ENCODE data around the gene ADARB2.

The ADARB2 gene

DNA sequence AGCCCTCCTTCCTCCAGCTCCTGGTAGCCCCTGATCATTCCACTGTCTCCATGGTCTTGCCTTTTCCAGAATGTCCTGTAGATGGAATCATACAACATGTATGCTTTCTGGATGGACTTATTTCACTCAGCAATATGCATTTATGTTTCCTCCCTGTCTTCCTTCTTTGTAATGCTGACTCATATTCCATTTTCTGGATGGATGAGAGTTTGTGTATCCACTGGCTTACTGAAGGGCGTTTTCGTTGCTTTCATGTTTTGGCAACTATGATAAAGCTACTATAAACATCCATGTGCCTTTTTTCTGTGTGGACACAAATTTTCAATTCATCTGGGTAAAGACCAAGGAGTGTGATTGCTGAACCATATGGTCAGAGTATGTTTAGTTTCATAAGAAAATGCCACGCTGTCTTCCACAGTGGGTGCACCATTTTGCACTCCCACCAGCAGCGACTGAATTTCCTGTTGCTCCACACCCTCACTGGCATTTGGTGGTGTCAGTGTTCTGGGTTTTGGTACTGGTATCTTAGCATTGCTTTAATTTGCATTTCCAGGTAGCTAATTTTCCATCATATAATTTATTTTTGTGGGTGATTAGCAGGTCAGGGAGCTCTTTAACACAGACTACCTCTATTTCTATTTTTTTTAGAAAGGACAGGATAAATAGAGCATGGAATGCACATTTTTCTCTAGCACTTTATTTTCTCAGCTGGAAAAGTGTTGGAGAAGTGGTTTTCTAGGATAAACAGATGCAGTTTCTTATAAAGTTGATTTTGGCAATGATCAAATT lies 429.0 kb downstream of the ADARB2 start:
- Histone ChIP-seq H3K27me3 (ENCODE audit: insufficient read depth, poor library complexity, severe bottlenecking) (no peaks in the 10 kb centered on the region), H3K4me3 (replicated peaks; ENCODE audit: insufficient read depth, low read length) (no peak overlapping the region), H3K27ac (replicated peaks) (no peak overlapping the region)
- DNase-seq (ENCODE audit: low read depth in 1 of 2, low spot score in 1 of 2), result no peak
- TF ChIP-seq, protein P1, sequence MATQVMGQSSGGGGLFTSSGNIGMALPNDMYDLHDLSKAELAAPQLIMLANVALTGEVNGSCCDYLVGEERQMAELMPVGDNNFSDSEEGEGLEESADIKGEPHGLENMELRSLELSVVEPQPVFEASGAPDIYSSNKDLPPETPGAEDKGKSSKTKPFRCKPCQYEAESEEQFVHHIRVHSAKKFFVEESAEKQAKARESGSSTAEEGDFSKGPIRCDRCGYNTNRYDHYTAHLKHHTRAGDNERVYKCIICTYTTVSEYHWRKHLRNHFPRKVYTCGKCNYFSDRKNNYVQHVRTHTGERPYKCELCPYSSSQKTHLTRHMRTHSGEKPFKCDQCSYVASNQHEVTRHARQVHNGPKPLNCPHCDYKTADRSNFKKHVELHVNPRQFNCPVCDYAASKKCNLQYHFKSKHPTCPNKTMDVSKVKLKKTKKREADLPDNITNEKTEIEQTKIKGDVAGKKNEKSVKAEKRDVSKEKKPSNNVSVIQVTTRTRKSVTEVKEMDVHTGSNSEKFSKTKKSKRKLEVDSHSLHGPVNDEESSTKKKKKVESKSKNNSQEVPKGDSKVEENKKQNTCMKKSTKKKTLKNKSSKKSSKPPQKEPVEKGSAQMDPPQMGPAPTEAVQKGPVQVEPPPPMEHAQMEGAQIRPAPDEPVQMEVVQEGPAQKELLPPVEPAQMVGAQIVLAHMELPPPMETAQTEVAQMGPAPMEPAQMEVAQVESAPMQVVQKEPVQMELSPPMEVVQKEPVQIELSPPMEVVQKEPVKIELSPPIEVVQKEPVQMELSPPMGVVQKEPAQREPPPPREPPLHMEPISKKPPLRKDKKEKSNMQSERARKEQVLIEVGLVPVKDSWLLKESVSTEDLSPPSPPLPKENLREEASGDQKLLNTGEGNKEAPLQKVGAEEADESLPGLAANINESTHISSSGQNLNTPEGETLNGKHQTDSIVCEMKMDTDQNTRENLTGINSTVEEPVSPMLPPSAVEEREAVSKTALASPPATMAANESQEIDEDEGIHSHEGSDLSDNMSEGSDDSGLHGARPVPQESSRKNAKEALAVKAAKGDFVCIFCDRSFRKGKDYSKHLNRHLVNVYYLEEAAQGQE (IDR thresholded peaks at IDR 0.05; ENCODE audit: insufficient replicate concordance, low read depth), result no peak
- TF ChIP-seq SPI1 (IDR thresholded peaks at IDR 0.05; ENCODE audit: borderline replicate concordance, low read depth), result no peak
- TF ChIP-seq, protein P2, sequence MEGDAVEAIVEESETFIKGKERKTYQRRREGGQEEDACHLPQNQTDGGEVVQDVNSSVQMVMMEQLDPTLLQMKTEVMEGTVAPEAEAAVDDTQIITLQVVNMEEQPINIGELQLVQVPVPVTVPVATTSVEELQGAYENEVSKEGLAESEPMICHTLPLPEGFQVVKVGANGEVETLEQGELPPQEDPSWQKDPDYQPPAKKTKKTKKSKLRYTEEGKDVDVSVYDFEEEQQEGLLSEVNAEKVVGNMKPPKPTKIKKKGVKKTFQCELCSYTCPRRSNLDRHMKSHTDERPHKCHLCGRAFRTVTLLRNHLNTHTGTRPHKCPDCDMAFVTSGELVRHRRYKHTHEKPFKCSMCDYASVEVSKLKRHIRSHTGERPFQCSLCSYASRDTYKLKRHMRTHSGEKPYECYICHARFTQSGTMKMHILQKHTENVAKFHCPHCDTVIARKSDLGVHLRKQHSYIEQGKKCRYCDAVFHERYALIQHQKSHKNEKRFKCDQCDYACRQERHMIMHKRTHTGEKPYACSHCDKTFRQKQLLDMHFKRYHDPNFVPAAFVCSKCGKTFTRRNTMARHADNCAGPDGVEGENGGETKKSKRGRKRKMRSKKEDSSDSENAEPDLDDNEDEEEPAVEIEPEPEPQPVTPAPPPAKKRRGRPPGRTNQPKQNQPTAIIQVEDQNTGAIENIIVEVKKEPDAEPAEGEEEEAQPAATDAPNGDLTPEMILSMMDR (IDR thresholded peaks at IDR 0.05; ENCODE audit: insufficient read depth, low read length), result no peak
- TF ChIP-seq POLR2AphosphoS5 (IDR thresholded peaks at IDR 0.05; ENCODE audit: low read depth), result no peak
- TF ChIP-seq GABPA (IDR thresholded peaks at IDR 0.05; ENCODE audit: low read depth), result no peak

DNA sequence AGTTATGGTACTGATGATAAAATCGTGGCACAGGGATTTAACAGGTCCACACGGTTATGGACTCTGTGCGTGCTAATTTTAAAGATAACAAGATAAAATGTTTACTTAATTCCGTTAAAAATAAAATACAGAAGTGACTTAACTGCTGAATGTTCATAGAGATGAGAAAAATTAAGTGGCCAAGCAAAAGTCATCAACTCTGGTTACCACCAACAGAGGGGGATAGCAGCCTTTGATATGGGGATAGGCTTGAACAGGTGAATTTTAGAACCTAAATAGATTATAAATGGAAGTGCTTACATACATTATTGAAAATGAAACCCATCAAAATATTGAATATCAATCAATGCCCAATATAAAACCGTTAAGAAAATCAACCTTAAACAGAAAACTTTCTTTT lies 436.2 kb downstream of the ADARB2 start:
- Histone ChIP-seq H3K4me3 (replicated peaks; ENCODE audit: insufficient read depth, low read length) (no peak overlapping the region), H3K27me3 (ENCODE audit: insufficient read depth, poor library complexity, severe bottlenecking) (no peaks in the 10 kb centered on the region), H3K27ac (replicated peaks) (no peak overlapping the region)
- DNase-seq (ENCODE audit: low read depth in 1 of 2, low spot score in 1 of 2), result no peak
- TF ChIP-seq, protein P1 (IDR thresholded peaks at IDR 0.05; ENCODE audit: insufficient replicate concordance, low read depth), result no peak
- no peak for TF ChIP-seq SPI1 (IDR thresholded peaks at IDR 0.05; ENCODE audit: borderline replicate concordance, low read depth)
- TF ChIP-seq, protein P2 (IDR thresholded peaks at IDR 0.05; ENCODE audit: insufficient read depth, low read length), result no peak
- TF ChIP-seq GABPA (IDR thresholded peaks at IDR 0.05; ENCODE audit: low read depth), result no peak
- no peak for TF ChIP-seq POLR2AphosphoS5 (IDR thresholded peaks at IDR 0.05; ENCODE audit: low read depth)

DNA sequence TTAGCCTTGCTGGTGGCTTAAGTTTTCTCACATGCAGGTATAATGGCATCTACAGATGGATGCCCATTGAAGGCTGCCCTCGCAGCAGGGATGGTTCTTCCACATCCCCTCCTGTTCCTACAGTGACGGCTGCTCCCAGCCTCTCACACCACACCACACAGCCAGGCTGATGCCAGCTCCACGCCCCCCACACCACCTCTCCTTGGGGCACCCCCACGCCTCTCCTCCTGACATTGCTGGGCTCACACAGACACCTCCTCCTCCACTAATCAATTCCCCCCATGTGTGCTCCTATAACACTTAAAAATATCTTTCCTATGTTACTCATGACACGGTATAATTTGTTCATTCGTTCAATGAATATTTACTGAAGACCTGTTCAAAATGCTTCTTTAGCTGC lies 437.1 kb downstream of the ADARB2 start:
- no peaks in the 10 kb centered on the region for H3K27me3 ChIP-seq (ENCODE audit: insufficient read depth, poor library complexity, severe bottlenecking)
- no peak for DNase-seq (ENCODE audit: low read depth in 1 of 2, low spot score in 1 of 2)
- no peak overlapping the region for H3K4me3 ChIP-seq (replicated peaks; ENCODE audit: insufficient read depth, low read length)
- TF ChIP-seq, protein P1 (IDR thresholded peaks at IDR 0.05; ENCODE audit: insufficient replicate concordance, low read depth), result no peak
- TF ChIP-seq SPI1 (IDR thresholded peaks at IDR 0.05; ENCODE audit: borderline replicate concordance, low read depth) (no peak), GABPA (IDR thresholded peaks at IDR 0.05; ENCODE audit: low read depth) (no peak), POLR2AphosphoS5 (IDR thresholded peaks at IDR 0.05; ENCODE audit: low read depth) (no peak)
- TF ChIP-seq, protein P2 (IDR thresholded peaks at IDR 0.05; ENCODE audit: insufficient read depth, low read length), result no peak
- no peak overlapping the region for H3K27ac ChIP-seq (replicated peaks)

All from HL-60 (cell line).